IPS-15b (cell line): Measurements from ENCODE around the gene PJA2.

ENCODE experiments used
- H3K27me3 ChIP-seq: one replicate; pipeline ENCODE4 v1.6.1; 2013; ENCODE audit warnings: low read length; ENCODE audit not compliant: control insufficient read depth, insufficient read depth
- H3K36me3 ChIP-seq: one replicate; pipeline ENCODE4 v1.6.1; 2013; ENCODE audit warnings: low read length; ENCODE audit not compliant: control insufficient read depth, insufficient read depth
- H3K4me1 ChIP-seq: one replicate; pipeline ENCODE4 v1.6.1; 2013; ENCODE audit warnings: mild to moderate bottlenecking, low read length; ENCODE audit not compliant: control insufficient read depth, insufficient read depth
- H3K4me3 ChIP-seq: one replicate; pipeline ENCODE4 v1.5.1; 2013; ENCODE audit warnings: low read depth, low read length
- H3K9ac ChIP-seq: one replicate; pipeline ENCODE4 v1.6.1; 2013; ENCODE audit warnings: low read depth, mild to moderate bottlenecking, low read length
- H3K9me3 ChIP-seq: one replicate; pipeline ENCODE4 v1.6.1; 2013; ENCODE audit warnings: mild to moderate bottlenecking, low read length; ENCODE audit not compliant: control insufficient read depth, insufficient read depth

PJA2 gene

GRCh38 chr5:109370343-109370742 lies 39.4 kb downstream of the PJA2 start:
- Histone ChIP-seq H3K4me1 (no peaks in the 10 kb centered on the region), H3K9me3 (no peaks in the 10 kb centered on the region), H3K9ac (no peak overlapping the region), H3K4me3 (no peak overlapping the region), H3K36me3 (peaks cover 5% of the 10 kb centered on the region), H3K27me3 (no peaks in the 10 kb centered on the region)

DNA sequence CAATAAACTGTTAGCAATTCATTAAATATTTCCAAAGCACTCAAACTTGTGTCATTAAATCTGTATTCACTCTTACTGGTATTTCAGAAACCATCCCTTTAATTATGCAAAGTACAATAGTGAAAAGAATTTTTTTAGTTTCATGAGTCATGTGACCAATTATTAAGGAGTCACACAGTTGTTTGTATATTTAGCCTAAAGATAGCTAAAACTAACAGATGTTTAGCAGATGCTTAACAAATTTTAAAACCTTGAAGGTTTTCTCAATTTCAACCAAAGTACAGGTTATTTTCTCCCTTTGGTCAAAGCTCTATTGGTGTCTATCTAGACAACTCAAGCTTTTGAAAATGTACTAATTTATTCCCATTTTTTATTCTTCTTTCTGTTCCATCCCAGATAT lies 44.1 kb downstream of the PJA2 start:
- Histone ChIP-seq H3K36me3 (peaks cover 5% of the 10 kb centered on the region), H3K9me3 (no peaks in the 10 kb centered on the region), H3K4me1 (no peaks in the 10 kb centered on the region), H3K4me3 (no peak overlapping the region), H3K9ac (no peak overlapping the region), H3K27me3 (no peaks in the 10 kb centered on the region)

GRCh38 chr5:109364977-109365376 lies 44.8 kb downstream of the PJA2 start:
- Histone ChIP-seq H3K27me3 (no peaks in the 10 kb centered on the region), H3K4me3 (no peak overlapping the region), H3K9ac (no peak overlapping the region), H3K36me3 (peaks cover 5% of the 10 kb centered on the region), H3K9me3 (no peaks in the 10 kb centered on the region), H3K4me1 (no peaks in the 10 kb centered on the region)

DNA sequence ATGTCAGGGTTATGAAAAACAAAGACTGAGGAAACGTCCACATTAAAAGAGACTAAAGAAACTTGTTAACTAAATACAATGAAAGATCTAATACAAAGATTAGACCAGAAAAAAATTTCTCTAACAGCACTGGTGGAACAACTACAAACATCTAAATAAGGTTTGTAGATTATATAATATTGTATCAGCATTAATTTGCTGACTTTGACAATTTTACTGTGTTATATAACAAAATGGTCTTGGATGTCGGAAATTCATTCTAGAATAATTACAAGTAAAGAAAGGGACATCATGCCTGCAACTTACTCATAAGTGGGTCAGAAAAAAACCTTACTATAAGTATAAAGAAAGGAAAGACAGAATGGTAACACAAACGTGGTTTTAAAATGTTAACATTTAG lies 50.1 kb downstream of the PJA2 start:
- Histone ChIP-seq H3K9ac (no peak overlapping the region), H3K27me3 (no peaks in the 10 kb centered on the region), H3K36me3 (no peaks in the 10 kb centered on the region), H3K4me3 (no peak overlapping the region), H3K9me3 (no peaks in the 10 kb centered on the region), H3K4me1 (no peaks in the 10 kb centered on the region)

DNA sequence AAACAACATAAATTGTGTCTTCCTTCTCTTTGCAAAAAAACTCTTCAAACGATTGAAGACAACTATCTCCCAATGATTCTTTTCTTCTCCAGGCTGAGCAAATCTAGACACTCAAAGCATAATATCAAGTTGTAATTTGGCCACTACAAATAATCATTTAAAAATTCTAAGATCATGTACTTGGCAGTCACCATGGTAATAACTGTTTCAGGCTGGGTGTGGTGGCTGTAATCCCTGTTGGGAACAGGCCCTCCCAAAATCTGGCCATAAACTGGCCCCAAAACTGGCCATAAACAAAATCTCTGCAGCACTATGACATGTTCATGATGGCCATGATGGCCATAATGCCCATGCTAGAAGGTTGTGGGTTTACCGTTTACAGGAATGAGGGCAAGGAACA lies 52.0 kb downstream of the PJA2 start:
- Histone ChIP-seq H3K9me3 (no peaks in the 10 kb centered on the region), H3K36me3 (no peaks in the 10 kb centered on the region), H3K4me1 (no peaks in the 10 kb centered on the region), H3K9ac (no peak overlapping the region), H3K4me3 (no peak overlapping the region), H3K27me3 (no peaks in the 10 kb centered on the region)

GRCh38 chr5:109354761-109355160 lies 55.0 kb downstream of the PJA2 start:
- H3K4me1 ChIP-seq: no peaks in the 10 kb centered on the region
- H3K36me3 ChIP-seq: no peaks in the 10 kb centered on the region

DNA sequence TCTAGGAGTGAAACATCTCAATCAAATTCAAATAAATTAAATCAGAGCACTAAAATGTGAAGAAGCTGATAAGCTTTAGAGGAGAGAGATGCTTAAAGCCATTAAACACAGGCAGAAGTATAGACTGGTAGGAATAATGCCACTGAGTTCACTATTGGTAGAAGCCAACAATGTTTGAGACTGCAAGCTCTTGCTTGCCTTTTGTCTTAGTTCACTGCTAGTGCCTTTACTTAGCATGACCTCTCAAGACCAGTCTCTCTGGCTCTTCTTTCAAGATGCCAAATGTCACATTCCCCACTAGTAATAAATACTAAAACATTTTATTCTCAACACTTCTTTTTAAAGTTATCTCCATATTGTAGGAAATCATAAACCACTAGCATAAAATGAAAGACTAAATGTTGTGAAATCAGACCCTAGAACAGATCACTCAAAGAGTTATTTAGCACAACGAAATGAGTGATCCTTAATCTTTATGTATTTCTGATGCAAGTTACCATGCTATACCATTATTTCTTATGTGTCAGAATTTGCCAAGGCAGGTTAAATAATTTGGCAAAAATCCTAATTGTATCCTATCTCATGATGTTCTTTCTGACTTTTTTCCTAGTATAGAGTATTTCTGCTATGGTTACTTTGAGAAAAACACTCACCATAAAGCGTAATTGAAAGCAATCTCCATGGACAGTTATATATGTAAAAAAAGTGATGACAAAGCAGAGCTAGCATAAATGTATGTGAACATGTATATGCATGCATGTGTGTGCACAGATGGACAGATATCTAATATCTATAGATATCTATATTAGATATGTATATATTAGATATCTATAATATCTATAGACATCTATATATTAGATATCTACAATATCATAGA lies 57.5 kb downstream of the PJA2 start:
- no peaks in the 10 kb centered on the region for H3K27me3 ChIP-seq
- no peak overlapping the region for H3K9ac ChIP-seq
- no peaks in the 10 kb centered on the region for H3K4me1 ChIP-seq
- no peaks in the 10 kb centered on the region for H3K36me3 ChIP-seq
- no peak overlapping the region for H3K4me3 ChIP-seq
- H3K9me3 ChIP-seq: no peaks in the 10 kb centered on the region

More at GRCh38 chr5:109354761-109355160, 55.0 kb downstream of the PJA2 start:
- H3K9me3 ChIP-seq: no peaks in the 10 kb centered on the region
- no peak overlapping the region for H3K9ac ChIP-seq
- H3K27me3 ChIP-seq: no peaks in the 10 kb centered on the region
- no peak overlapping the region for H3K4me3 ChIP-seq

DNA sequence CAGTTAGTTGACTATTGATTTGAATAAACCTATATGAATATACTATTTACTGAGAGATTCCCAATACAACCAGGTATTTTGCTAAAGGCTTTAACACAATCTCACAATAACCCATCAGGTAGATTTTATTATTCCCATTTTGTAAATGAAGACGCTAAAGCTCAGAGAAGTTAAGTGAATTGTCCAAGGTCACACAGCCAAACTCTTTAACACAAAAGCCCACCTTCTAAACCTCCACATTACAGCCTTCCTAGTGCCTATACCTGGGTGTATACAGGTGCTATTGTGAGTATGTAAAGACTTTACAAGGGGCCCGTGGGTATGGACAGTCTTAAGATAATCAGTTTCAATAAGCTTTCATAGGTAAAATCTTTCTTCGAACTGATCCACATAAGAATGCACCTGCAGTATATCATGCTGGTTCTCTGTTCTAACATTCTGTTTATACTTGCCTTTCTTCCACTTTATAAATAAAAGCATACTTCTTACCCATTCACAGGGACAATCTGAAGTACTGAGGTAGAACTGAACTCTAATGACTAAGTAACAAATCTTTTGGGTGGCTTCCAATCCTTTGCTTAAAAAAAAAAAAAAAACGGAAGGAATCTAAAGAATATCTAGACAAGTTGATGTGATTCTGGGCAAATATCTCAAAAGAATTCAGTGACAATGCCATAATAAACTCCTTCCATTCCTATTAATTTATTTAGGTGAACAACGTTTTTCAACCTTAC lies 59.1 kb downstream of the PJA2 start:
- Histone ChIP-seq H3K4me3 (no peak overlapping the region), H3K27me3 (no peaks in the 10 kb centered on the region), H3K9me3 (no peaks in the 10 kb centered on the region), H3K4me1 (no peaks in the 10 kb centered on the region), H3K9ac (no peak overlapping the region), H3K36me3 (no peaks in the 10 kb centered on the region)

GRCh38 chr5:109349388-109349787 lies 60.4 kb downstream of the PJA2 start:
- Histone ChIP-seq H3K4me3 (no peak overlapping the region), H3K4me1 (no peaks in the 10 kb centered on the region), H3K9me3 (no peaks in the 10 kb centered on the region), H3K27me3 (no peaks in the 10 kb centered on the region), H3K9ac (no peak overlapping the region), H3K36me3 (no peaks in the 10 kb centered on the region)

DNA sequence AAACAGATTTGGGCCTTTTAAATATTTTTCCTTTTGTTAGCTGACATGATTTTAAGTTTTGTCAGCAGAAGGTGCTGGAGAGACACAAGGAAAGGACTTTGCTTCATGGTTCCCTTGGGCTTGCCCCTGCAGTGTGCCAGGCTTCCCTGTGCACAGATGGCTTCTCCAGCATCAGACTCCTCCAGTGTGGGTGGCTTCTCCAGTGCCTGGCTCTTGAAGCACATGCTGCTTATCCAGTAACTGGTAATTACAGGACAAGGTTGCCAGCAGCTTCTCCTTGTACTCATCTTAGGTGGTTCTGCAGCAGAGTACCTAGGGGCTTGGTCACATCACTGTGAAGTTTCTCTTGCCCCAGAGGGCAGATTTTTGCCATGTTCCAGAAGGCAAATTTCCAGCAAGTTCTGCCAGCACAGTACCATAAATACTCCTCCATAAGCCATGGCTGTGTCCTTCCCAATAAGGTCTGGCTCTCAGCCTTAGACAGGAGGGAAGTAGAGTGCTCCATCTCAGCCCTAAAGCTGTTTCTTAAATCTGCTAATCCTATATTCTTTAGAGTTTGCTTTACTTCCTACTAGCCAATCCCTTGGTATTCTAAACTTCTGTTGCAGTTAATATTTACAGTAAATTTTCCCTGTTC lies 62.4 kb downstream of the PJA2 start:
- Histone ChIP-seq H3K27me3 (no peaks in the 10 kb centered on the region), H3K36me3 (no peaks in the 10 kb centered on the region), H3K4me3 (no peak overlapping the region), H3K9ac (no peak overlapping the region), H3K4me1 (no peaks in the 10 kb centered on the region), H3K9me3 (no peaks in the 10 kb centered on the region)

DNA sequence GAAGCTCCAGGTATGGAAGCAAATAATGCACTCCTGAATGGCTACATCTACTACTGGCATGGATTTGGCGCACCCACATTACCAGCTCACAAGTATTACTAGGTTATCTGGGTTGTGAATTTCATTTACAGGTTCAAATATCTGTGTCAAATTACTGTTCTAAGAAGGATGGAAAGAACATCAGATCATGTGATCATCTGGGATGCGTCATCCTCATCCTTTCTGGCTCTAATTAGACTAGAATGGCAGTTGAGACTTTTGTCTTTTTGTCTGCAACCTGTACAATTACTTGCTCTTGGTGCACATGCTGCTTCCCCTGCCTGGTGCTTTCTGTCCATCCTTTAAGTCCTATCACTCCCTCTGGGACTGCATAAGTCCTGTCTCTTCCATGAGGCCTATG lies 64.1 kb downstream of the PJA2 start:
- no peaks in the 10 kb centered on the region for H3K4me1 ChIP-seq
- no peak overlapping the region for H3K9ac ChIP-seq
- H3K36me3 ChIP-seq: no peaks in the 10 kb centered on the region
- no peaks in the 10 kb centered on the region for H3K9me3 ChIP-seq
- H3K4me3 ChIP-seq: no peak overlapping the region
- no peaks in the 10 kb centered on the region for H3K27me3 ChIP-seq
